Measurements from ENCODE around the gene NTSR2.

DNA sequence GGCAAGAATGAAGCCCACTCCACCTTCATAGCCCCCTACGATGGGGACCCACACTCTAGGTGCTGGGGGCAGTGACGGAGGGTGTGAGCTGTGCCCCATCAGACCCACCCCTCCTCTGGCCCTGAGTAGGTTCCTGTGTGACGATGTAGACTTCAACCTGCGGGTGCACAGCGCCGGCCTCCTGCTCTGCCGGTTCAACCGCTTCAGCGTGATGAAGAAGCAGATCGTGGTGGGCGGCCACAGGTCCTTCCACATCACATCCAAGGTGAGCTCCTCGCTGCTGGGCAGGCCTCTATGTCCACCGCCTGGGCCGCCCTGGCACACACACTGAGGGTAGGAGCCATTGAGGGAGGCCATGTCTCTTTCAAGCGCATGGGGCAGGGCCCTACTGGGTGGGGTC is 34.9 kb downstream of the NTSR2 start:
- TF ChIP-seq POLR2A (IDR thresholded peaks at IDR 0.05): no peak
- TF ChIP-seq, protein P1, sequence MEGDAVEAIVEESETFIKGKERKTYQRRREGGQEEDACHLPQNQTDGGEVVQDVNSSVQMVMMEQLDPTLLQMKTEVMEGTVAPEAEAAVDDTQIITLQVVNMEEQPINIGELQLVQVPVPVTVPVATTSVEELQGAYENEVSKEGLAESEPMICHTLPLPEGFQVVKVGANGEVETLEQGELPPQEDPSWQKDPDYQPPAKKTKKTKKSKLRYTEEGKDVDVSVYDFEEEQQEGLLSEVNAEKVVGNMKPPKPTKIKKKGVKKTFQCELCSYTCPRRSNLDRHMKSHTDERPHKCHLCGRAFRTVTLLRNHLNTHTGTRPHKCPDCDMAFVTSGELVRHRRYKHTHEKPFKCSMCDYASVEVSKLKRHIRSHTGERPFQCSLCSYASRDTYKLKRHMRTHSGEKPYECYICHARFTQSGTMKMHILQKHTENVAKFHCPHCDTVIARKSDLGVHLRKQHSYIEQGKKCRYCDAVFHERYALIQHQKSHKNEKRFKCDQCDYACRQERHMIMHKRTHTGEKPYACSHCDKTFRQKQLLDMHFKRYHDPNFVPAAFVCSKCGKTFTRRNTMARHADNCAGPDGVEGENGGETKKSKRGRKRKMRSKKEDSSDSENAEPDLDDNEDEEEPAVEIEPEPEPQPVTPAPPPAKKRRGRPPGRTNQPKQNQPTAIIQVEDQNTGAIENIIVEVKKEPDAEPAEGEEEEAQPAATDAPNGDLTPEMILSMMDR (IDR thresholded peaks at IDR 0.05): no peak
- TF ChIP-seq POLR2AphosphoS5 (IDR thresholded peaks at IDR 0.05): no peak
- TF ChIP-seq EP300 (IDR thresholded peaks at IDR 0.05): no peak
